Esophagus (tissue), 2 donors: ENCODE measurements around the gene TPRX2. TPM values are rescaled to one million over a fixed set of nuclear protein-coding genes. Genes with fewer than 3 reads are reported as not detected.
"Not testable (repeated sequence)": the region's sequence is repeated elsewhere in the genome, so short reads cannot be mapped to it uniquely, and the experiment has no call there.

ENCODE experiments used
- H3K27ac ChIP-seq, 2 donors: one replicate each; pipeline ENCODE4 v1.5.1; 2013; ENCODE audit warnings: low read depth in 2 of 2, mild to moderate bottlenecking in 2 of 2, inconsistent platforms in 1 of 2, low read length in 1 of 2, moderate library complexity in 1 of 2
- H3K27me3 ChIP-seq, 2 donors: one replicate each; pipeline ENCODE4 v1.6.1; 2013; ENCODE audit warnings: low read length in 2 of 2, control low read depth in 1 of 2, mild to moderate bottlenecking in 1 of 2; ENCODE audit not compliant: insufficient read depth in 2 of 2, control insufficient read depth in 1 of 2
- H3K36me3 ChIP-seq, 2 donors: one replicate each; pipeline ENCODE4 v1.6.1; 2013; ENCODE audit warnings: low read length in 1 of 2; ENCODE audit not compliant: control insufficient read depth in 2 of 2, insufficient read depth in 2 of 2
- H3K4me1 ChIP-seq, 2 donors: one replicate each; pipeline ENCODE4 v1.6.1; 2013; ENCODE audit warnings: low read length in 1 of 2; ENCODE audit not compliant: control insufficient read depth in 2 of 2, insufficient read depth in 2 of 2
- H3K4me3 ChIP-seq, 2 donors: one replicate each; pipeline ENCODE4 v1.5.1; 2013; ENCODE audit warnings: low read length in 2 of 2, mild to moderate bottlenecking in 2 of 2, low read depth in 1 of 2, moderate library complexity in 1 of 2
- H3K9me3 ChIP-seq, 2 donors: one replicate each; pipeline ENCODE4 v1.6.1; 2013; ENCODE audit warnings: mild to moderate bottlenecking in 2 of 2, low read depth in 1 of 2, low read length in 1 of 2, moderate library complexity in 1 of 2; ENCODE audit not compliant: control insufficient read depth in 2 of 2, insufficient read depth in 1 of 2
- WGBS, 2 donors: extraction: QIAGEN DNeasy Blood & Tissue Kit; methylation state at CpG; one replicate each; pipeline ENCODE4 v1.1.7; 2013; 5-methylcytosine and 5-hydroxymethylcytosine counted together
- polyA plus RNA-seq, 2 donors: library from polyadenylated mRNA; stranded (reverse); fragments of 200-250 nt; gene quantifications; one replicate each; pipeline ENCODE4 v1.2.3, GENCODE V29; 2013
- donor health status: healthy with polysubstance abuse.
- donor health status: Bipolar disorder and iron deficiency.

TPRX2 gene
- polyA plus RNA-seq, 2 donors, result not detected

DNA sequence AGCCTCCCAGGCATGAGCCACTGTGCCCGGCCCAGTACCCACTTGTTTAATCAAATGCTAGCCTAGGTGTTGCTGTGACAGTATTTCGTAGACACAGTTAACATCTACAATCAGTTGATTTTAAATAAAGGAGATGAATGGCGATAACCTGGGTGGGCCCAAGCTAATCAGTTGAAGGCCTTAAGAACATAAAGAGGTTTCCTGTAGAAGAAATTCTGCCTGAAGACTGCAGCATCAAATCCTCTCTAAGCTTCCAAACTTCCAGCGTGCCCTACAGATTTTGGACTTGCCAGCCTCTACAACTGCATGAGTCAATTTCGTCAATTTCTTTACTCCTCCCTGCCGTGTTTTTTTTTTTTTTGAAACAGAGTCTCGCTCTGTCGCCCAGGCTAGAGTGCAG, 40.3 kb downstream of the TPRX2 start:
- 91 to 93% methylated on average over 8 of the region's 8 CpGs for whole genome bisulfite sequencing, 2 donors
- H3K36me3 ChIP-seq, result no peaks in the 10 kb centered on the region
- H3K9me3 ChIP-seq, result no peaks in the 10 kb centered on the region
- no peak overlapping the region for H3K27ac ChIP-seq
- H3K27me3 ChIP-seq, result no peaks in the 10 kb centered on the region
- H3K4me1 ChIP-seq, result no peaks in the 10 kb centered on the region
- no peak overlapping the region for H3K4me3 ChIP-seq

GRCh38 chr19:47901370-47901769, 42.3 kb downstream of the TPRX2 start:
- no peaks in the 10 kb centered on the region for H3K27me3 ChIP-seq
- H3K36me3 ChIP-seq, result no peaks in the 10 kb centered on the region
- H3K27ac ChIP-seq, result no peak overlapping the region
- H3K4me3 ChIP-seq, result no peak overlapping the region
- no peaks in the 10 kb centered on the region for H3K4me1 ChIP-seq
- 83 to 89% methylated on average over 7 of the region's 7 CpGs for WGBS, 2 donors
- no peaks in the 10 kb centered on the region for H3K9me3 ChIP-seq

- H3K9me3 ChIP-seq, H3K27ac ChIP-seq, H3K4me3 ChIP-seq, H3K27me3 ChIP-seq, H3K4me1 ChIP-seq, H3K36me3 ChIP-seq: not testable (repeated sequence)
- WGBS, 2 donors, result 0% methylated on average over 5 to 6 of the region's 14 CpGs
Observed at GRCh38 chr19:47909350-47909749, 50.3 kb downstream of the TPRX2 start.

GRCh38 chr19:47910191-47910590, 51.2 kb downstream of the TPRX2 start:
- WGBS, 2 donors, result 89 to 94% methylated on average over 1 of the region's 2 CpGs
- not testable (repeated sequence) for H3K4me1 ChIP-seq, H3K36me3 ChIP-seq, H3K4me3 ChIP-seq, H3K9me3 ChIP-seq, H3K27me3 ChIP-seq, H3K27ac ChIP-seq

Other genes starting within 250 kb of the TPRX2 start
- gene EHD2, start 145.8 kb upstream of the TPRX2 start, polyA plus RNA-seq, result 10 to 100 TPM; 22.4 to 27.4 TPM
- gene NOP53, start 113.7 kb upstream of the TPRX2 start, polyA plus RNA-seq, result 100 to 1,000 TPM; 245 to 253 TPM
- 100 to 1,000 TPM; 212 to 257 TPM for gene SELENOW, start 80.5 kb upstream of the TPRX2 start, polyA plus RNA-seq
- gene TPRX1, start 54.7 kb upstream of the TPRX2 start, polyA plus RNA-seq, result not detected
- not detected for gene CRX, start 37.3 kb upstream of the TPRX2 start, polyA plus RNA-seq
- gene SULT2A1, start 27.1 kb downstream of the TPRX2 start, polyA plus RNA-seq, result under 1 TPM in 1 of 2 donors, not detected in 1; 0.02 TPM
- not detected for gene BSPH1, start 132.9 kb downstream of the TPRX2 start, polyA plus RNA-seq
- gene ELSPBP1, start 135.4 kb downstream of the TPRX2 start, polyA plus RNA-seq, result not detected
- not detected for gene CABP5, start 184.8 kb downstream of the TPRX2 start, polyA plus RNA-seq